Testis (tissue), 3 donors: ENCODE data around the gene KIFC3. TPM values are rescaled to one million over a fixed set of nuclear protein-coding genes. Genes with fewer than 3 reads are reported as not detected.

Experiments
- DNase-seq: peaks from one replicate; pipeline ENCODE4 v3.0.0-alpha.2; 2019
- H3K27ac ChIP-seq, 2 donors: fragments of 200-600 bp; sonication (generic); one replicate each; pipeline ENCODE4 v1.5.1; 2019
- H3K27me3 ChIP-seq: fragments of 200-600 bp; sonication (generic); one replicate; pipeline ENCODE4 v1.5.1; 2019
- H3K36me3 ChIP-seq: fragments of 200-600 bp; sonication (generic); one replicate; pipeline ENCODE4 v1.5.1; 2017; ENCODE audit warnings: low read depth; ENCODE audit errors: missing control alignments
- H3K4me1 ChIP-seq: fragments of 200-600 bp; sonication (generic); one replicate; pipeline ENCODE4 v1.5.1; 2019
- H3K4me3 ChIP-seq, 2 donors: fragments of 200-600 bp; sonication (generic); one replicate each; pipeline ENCODE4 v1.5.1; 2017 to 2019
- H3K9me3 ChIP-seq: fragments of 200-600 bp; sonication (generic); one replicate; pipeline ENCODE4 v1.5.1; 2017
- POLR2A ChIP-seq: fragments of 450-650 bp; IDR thresholded peaks from one replicate; pipeline ENCODE4 v1.6.1; 2017; ENCODE audit warnings: antibody characterized with exemption, mild to moderate bottlenecking, moderate library complexity
- WGBS, 2 donors: methylation state at CpG; one replicate each; pipeline ENCODE4 v1.1.5; 2018; 5-methylcytosine and 5-hydroxymethylcytosine counted together
- intact Hi-C: fragments of 100-400 bp; cut with DNase I; formaldehyde crosslinking; loops from one replicate; pipeline ENCODE4 v1.15.1; 2023; ENCODE audit warnings: low total_unique reads
- polyA plus RNA-seq: library from polyadenylated mRNA; stranded (reverse); fragments of 350-450 nt; fragmentation: Illumina TruSeq; extraction: RNeasy Lipid Tissue Mini Kit (QIAGEN cat#74804); gene quantifications from one replicate; pipeline ENCODE4 v1.2.3, GENCODE V29; 2014; ENCODE audit warnings: low read depth, low replicate concordance; ENCODE audit not compliant: insufficient read depth
- total RNA-seq, 2 donors: library from RNA; depleted of rRNA; stranded (reverse); fragments of >200 nt; gene quantifications; one replicate each; pipeline ENCODE4 v1.2.3, GENCODE V29; 2016
- TF ChIP-seq, protein P1 (sequence below), 3 experiments: fragments of 450-650 bp in 2 of 3; fragments of 200-600 bp in 1 of 3; sonication (generic) in 1 of 3; IDR thresholded peaks; one replicate each; pipeline ENCODE4 v1.5.1; 2016 to 2019; ENCODE audit warnings: antibody characterized with exemption in 3 of 3, mild to moderate bottlenecking in 2 of 3, moderate library complexity in 1 of 3

KIFC3 gene
- total and polyA plus RNA-seq, 3 donors from 2014 or later: 105 to 185 (median 137) TPM

DNA sequence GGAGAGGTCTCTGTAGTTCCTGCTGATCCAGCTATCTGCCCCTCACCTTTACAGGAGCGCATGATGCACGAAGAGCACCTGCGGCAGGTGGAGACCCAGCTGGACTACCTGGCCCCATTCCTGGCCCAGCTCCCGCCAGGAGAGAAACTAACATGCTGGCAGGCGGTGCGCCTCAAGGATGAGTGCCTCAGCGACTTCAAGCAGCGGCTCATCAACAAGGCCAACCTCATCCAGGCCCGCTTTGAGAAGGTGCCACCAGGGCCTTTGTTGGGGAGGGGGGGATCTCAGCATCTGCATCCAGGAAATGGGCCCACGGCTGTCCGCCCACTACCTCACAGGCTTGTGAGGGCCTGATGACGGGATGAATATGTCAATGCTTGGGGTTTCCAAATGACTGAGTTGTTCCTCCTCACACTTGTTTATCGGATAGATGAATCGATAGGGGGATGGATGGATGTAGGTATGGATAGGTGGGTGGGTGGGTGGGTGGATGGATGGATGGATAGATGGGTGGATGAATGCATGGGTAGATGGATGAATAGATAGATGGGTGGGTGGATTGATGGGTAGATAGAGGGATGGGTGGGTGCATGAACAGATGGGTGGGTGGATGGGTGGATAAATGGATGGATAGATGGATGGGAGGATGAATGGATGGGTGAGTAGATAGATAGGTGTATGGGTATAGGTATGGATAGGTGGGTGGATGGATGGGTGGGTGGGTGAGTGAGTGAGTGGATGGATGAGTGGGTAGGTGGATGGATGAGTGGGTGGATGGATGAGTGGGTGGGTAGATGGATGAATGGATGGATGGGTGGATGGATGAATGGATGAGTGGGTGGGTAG lies 73.7 kb downstream of the KIFC3 start:
- DNase-seq: no peak
- H3K27me3 ChIP-seq: no peaks in the 10 kb centered on the region
- intact Hi-C loops: no loop called here
- no peak overlapping the region for H3K27ac ChIP-seq
- no peaks in the 10 kb centered on the region for H3K9me3 ChIP-seq
- H3K4me1 ChIP-seq: no peaks in the 10 kb centered on the region
- WGBS, 2 donors: 87 to 97% methylated on average over 8 to 14 of the region's 14 CpGs
- H3K36me3 ChIP-seq: no peaks in the 10 kb centered on the region
- no peak for TF ChIP-seq POLR2A
- TF ChIP-seq, protein P1, sequence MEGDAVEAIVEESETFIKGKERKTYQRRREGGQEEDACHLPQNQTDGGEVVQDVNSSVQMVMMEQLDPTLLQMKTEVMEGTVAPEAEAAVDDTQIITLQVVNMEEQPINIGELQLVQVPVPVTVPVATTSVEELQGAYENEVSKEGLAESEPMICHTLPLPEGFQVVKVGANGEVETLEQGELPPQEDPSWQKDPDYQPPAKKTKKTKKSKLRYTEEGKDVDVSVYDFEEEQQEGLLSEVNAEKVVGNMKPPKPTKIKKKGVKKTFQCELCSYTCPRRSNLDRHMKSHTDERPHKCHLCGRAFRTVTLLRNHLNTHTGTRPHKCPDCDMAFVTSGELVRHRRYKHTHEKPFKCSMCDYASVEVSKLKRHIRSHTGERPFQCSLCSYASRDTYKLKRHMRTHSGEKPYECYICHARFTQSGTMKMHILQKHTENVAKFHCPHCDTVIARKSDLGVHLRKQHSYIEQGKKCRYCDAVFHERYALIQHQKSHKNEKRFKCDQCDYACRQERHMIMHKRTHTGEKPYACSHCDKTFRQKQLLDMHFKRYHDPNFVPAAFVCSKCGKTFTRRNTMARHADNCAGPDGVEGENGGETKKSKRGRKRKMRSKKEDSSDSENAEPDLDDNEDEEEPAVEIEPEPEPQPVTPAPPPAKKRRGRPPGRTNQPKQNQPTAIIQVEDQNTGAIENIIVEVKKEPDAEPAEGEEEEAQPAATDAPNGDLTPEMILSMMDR (IDR thresholded peaks at IDR 0.05): no peak
- no peak overlapping the region for H3K4me3 ChIP-seq

DNA sequence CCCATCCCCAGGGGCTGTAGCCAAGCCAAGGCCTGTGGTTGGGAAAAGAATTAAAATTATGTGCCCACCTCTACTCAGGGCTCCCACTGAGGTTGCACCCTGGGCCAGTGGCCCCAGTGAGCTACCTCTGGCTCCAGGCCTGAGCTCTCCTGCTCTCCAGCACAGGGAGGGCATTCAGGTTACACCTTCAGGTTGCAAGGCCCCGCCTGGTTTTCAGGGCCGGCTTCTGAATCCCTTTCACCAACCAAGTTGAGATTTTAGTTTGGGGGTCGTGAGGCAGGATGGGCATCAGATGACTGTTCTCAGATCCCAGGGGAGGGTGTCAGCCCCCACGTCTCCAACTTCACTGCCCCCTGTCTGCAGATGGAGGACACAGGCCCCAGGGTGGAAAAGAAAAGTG lies 74.7 kb downstream of the KIFC3 start:
- intact Hi-C loops: no loop called here
- DNase-seq: no peak

DNA sequence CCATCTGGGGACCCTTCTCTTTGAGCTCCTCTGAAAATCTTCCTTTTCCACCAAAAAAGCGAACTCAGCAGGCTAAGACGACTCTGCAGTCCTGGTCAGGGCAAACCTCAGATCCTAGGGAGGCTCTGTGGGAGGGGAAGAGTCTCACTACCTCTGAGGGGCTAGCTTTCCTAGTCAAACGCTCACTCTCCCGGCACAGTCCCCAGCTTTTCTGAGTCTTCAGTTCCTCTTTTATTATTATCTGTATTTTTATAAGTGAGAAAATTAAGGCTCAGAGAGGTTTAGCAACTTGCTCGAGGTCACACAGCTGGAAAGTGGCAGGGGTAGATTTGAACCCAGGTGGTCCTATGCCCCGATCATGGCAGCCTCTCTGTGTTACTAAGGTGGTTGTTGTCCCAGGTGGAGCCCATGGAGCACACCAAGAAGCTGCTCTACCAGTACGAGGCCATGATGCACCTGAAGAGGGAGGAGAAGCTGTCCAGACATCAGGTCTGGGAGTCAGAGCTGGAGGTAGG lies 75.8 kb downstream of the KIFC3 start:
- WGBS, 2 donors: 62 to 72% methylated on average over 7 of the region's 7 CpGs
- TF ChIP-seq POLR2A: no peak
- TF ChIP-seq, protein P1 (IDR thresholded peaks at IDR 0.05): no peak
- H3K27ac ChIP-seq: no peak overlapping the region
- no peaks in the 10 kb centered on the region for H3K27me3 ChIP-seq
- no peaks in the 10 kb centered on the region for H3K36me3 ChIP-seq
- no peaks in the 10 kb centered on the region for H3K9me3 ChIP-seq
- no peak for DNase-seq
- intact Hi-C loops: no loop called here
- H3K4me1 ChIP-seq: no peaks in the 10 kb centered on the region
- H3K4me3 ChIP-seq: no peak overlapping the region

More for the DNA sequence above, 74.7 kb downstream of the KIFC3 start:
- TF ChIP-seq POLR2A: no peak
- TF ChIP-seq, protein P1 (IDR thresholded peaks at IDR 0.05): no peak
- Histone ChIP-seq H3K36me3 (no peaks in the 10 kb centered on the region), H3K4me3 (no peak overlapping the region), H3K9me3 (no peaks in the 10 kb centered on the region), H3K27me3 (no peaks in the 10 kb centered on the region), H3K27ac (no peak overlapping the region), H3K4me1 (no peaks in the 10 kb centered on the region)
- 74 to 80% methylated on average over 4 of the region's 4 CpGs for WGBS, 2 donors

DNA sequence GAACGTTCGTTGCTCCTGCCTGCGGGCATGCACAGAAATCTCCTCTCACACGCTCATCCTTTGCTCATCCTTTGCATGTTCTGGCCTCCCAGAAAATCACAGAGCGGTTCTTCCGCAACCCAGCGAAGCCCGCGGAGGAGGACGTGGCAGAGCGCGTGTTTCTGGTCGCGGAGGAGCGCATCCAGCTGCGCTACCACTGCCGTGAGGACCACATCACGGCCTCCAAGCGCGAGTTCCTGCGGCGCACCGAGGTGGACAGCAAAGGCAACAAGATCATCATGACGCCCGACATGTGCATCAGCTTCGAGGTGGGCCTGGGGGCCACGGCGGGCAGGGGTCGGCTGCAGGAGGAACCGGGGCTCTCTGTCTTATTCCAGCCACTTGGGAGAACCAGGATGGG lies 76.3 kb downstream of the KIFC3 start:
- no peak overlapping the region for H3K4me3 ChIP-seq
- H3K4me1 ChIP-seq: no peaks in the 10 kb centered on the region
- TF ChIP-seq, protein P1 (IDR thresholded peaks at IDR 0.05): no peak
- no peak for TF ChIP-seq POLR2A
- no peaks in the 10 kb centered on the region for H3K27me3 ChIP-seq
- intact Hi-C loops: no loop called here
- no peak for DNase-seq
- H3K27ac ChIP-seq: no peak overlapping the region
- no peaks in the 10 kb centered on the region for H3K9me3 ChIP-seq
- 79 to 88% methylated on average over 5 to 30 of the region's 30 CpGs for WGBS, 2 donors
- no peaks in the 10 kb centered on the region for H3K36me3 ChIP-seq
